ENCODE data around the gene ALOX15B. TPM values are rescaled to one million over a fixed set of nuclear protein-coding genes. Genes with fewer than 3 reads are reported as not detected.

Gene ALOX15B
- total and polyA plus RNA-seq, 3 experiments from 2014 or later, result not detected

GRCh38 chr17:8047769-8048110 lies 8.9 kb downstream of the ALOX15B start:
- no peaks in the 10 kb centered on the region for H3K36me3 ChIP-seq (ENCODE audit: insufficient read depth, low read length)
- ChIA-PET POLR2A (no interaction called here), CTCF (interaction anchor here (0.8 to 1.8 kb wide), 2 partner anchors 9 to 13 kb away, joined by 3 to 10 read pairs; no protein-coding TSS in a partner anchor)
- Mint-ChIP-seq H3K4me3 (no peak overlapping the region), H3K9me3 (no peaks in the 10 kb centered on the region), H3K36me3 (no peaks in the 10 kb centered on the region), H3K4me1 (no peaks in the 10 kb centered on the region), H3K27ac (no peak overlapping the region), H3K27me3 (peaks cover 6 to 9% of the 10 kb centered on the region in 2 donors)
- H3K4me3 ChIP-seq (ENCODE audit: low read length), result no peak overlapping the region
- no peaks in the 10 kb centered on the region for H3K9me3 ChIP-seq (ENCODE audit: low read length)
- no peaks in the 10 kb centered on the region for H3K27me3 ChIP-seq (ENCODE audit: insufficient read depth, low read length, poor library complexity, severe bottlenecking)
- no peak overlapping the region for H3K27ac ChIP-seq (ENCODE audit: low read depth, low read length)
- no peaks in the 10 kb centered on the region for H3K4me1 ChIP-seq (ENCODE audit: insufficient read depth, low read length)
- DNase-seq, result no peak

- DNase-seq, result no peak
- no peaks in the 10 kb centered on the region for H3K4me1 ChIP-seq (ENCODE audit: insufficient read depth, low read length)
- peak overlapping the region in 1 of 8 donors; percentile 76 for H3K27ac Mint-ChIP-seq
- no peaks in the 10 kb centered on the region for H3K9me3 ChIP-seq (ENCODE audit: low read length)
- no peaks in the 10 kb centered on the region for H3K36me3 ChIP-seq (ENCODE audit: insufficient read depth, low read length)
- no peak overlapping the region for H3K4me3 ChIP-seq (ENCODE audit: low read length)
- no peak overlapping the region for H3K27ac ChIP-seq (ENCODE audit: low read depth, low read length)
- no peaks in the 10 kb centered on the region for H3K27me3 ChIP-seq (ENCODE audit: insufficient read depth, low read length, poor library complexity, severe bottlenecking)
- H3K27me3 Mint-ChIP-seq, result peaks cover 6 to 9% of the 10 kb centered on the region in 2 donors
- H3K9me3 Mint-ChIP-seq, result no peaks in the 10 kb centered on the region
- no peaks in the 10 kb centered on the region for H3K4me1 Mint-ChIP-seq
- no peak overlapping the region for H3K4me3 Mint-ChIP-seq
- POLR2A ChIA-PET, result no interaction called here
- CTCF ChIA-PET, result interaction anchor here (1.8 kb wide), 1 partner anchor 9 kb away, joined by 10 read pairs; no protein-coding TSS in a partner anchor
- H3K36me3 Mint-ChIP-seq, result no peaks in the 10 kb centered on the region
Measured at GRCh38 chr17:8048236-8048635, 9.4 kb downstream of the ALOX15B start.

- no peak overlapping the region for H3K27ac ChIP-seq (ENCODE audit: low read depth, low read length)
- H3K4me1 Mint-ChIP-seq, result no peaks in the 10 kb centered on the region
- H3K9me3 Mint-ChIP-seq, result no peaks in the 10 kb centered on the region
- H3K9me3 ChIP-seq (ENCODE audit: low read length), result no peaks in the 10 kb centered on the region
- H3K27ac Mint-ChIP-seq, result peak overlapping the region in 1 of 8 donors; percentile 76
- no peaks in the 10 kb centered on the region for H3K27me3 ChIP-seq (ENCODE audit: insufficient read depth, low read length, poor library complexity, severe bottlenecking)
- H3K36me3 ChIP-seq (ENCODE audit: insufficient read depth, low read length), result no peaks in the 10 kb centered on the region
- no peak for DNase-seq
- H3K27me3 Mint-ChIP-seq, result peaks cover 6 to 9% of the 10 kb centered on the region in 2 donors
- H3K4me1 ChIP-seq (ENCODE audit: insufficient read depth, low read length), result no peaks in the 10 kb centered on the region
- H3K4me3 Mint-ChIP-seq, result no peak overlapping the region
- no peak overlapping the region for H3K4me3 ChIP-seq (ENCODE audit: low read length)
- POLR2A ChIA-PET, result no interaction called here
- CTCF ChIA-PET, result no interaction called here
- no peaks in the 10 kb centered on the region for H3K36me3 Mint-ChIP-seq
Measured at GRCh38 chr17:8048736-8049135, 9.9 kb downstream of the ALOX15B start.

GRCh38 chr17:8051831-8052230 lies 13.0 kb downstream of the ALOX15B start:
- ChIA-PET POLR2A (interaction anchor here (0.7 kb wide), 1 partner anchor 36 kb away, joined by 4 read pairs; no protein-coding TSS in a partner anchor), CTCF (no interaction called here)
- Mint-ChIP-seq H3K27ac (no peak overlapping the region), H3K36me3 (no peaks in the 10 kb centered on the region), H3K9me3 (no peaks in the 10 kb centered on the region), H3K4me1 (peaks cover 7 to 14% (median 14%) of the 10 kb centered on the region in 3 donors), H3K4me3 (no peak overlapping the region), H3K27me3 (peaks cover 0 to 3% of the 10 kb centered on the region in 2 donors)
- no peaks in the 10 kb centered on the region for H3K9me3 ChIP-seq (ENCODE audit: low read length)
- H3K36me3 ChIP-seq (ENCODE audit: insufficient read depth, low read length), result no peaks in the 10 kb centered on the region
- H3K4me3 ChIP-seq (ENCODE audit: low read length), result no peak overlapping the region
- no peaks in the 10 kb centered on the region for H3K27me3 ChIP-seq (ENCODE audit: insufficient read depth, low read length, poor library complexity, severe bottlenecking)
- H3K27ac ChIP-seq (ENCODE audit: low read depth, low read length), result no peak overlapping the region
- DNase-seq, result peak in 1 of 5 donors; percentile 14
- H3K4me1 ChIP-seq (ENCODE audit: insufficient read depth, low read length), result peaks cover 5% of the 10 kb centered on the region

GRCh38 chr17:8052256-8053252 lies 13.7 kb downstream of the ALOX15B start:
- H3K27ac Mint-ChIP-seq, result no peak overlapping the region
- peaks cover 10 to 20% (median 18%) of the 10 kb centered on the region in 3 donors for H3K4me1 Mint-ChIP-seq
- no peaks in the 10 kb centered on the region for H3K36me3 Mint-ChIP-seq
- peaks cover 0 to 5% of the 10 kb centered on the region in 2 donors for H3K27me3 Mint-ChIP-seq
- H3K4me1 ChIP-seq (ENCODE audit: insufficient read depth, low read length), result peaks cover 8% of the 10 kb centered on the region
- no peak overlapping the region for H3K4me3 ChIP-seq (ENCODE audit: low read length)
- no peaks in the 10 kb centered on the region for H3K9me3 Mint-ChIP-seq
- ChIA-PET POLR2A (no interaction called here), CTCF (no interaction called here)
- no peak overlapping the region for H3K27ac ChIP-seq (ENCODE audit: low read depth, low read length)
- no peaks in the 10 kb centered on the region for H3K36me3 ChIP-seq (ENCODE audit: insufficient read depth, low read length)
- no peaks in the 10 kb centered on the region for H3K27me3 ChIP-seq (ENCODE audit: insufficient read depth, low read length, poor library complexity, severe bottlenecking)
- no peak overlapping the region for H3K4me3 Mint-ChIP-seq
- H3K9me3 ChIP-seq (ENCODE audit: low read length), result no peaks in the 10 kb centered on the region
- DNase-seq, result peak in 1 of 5 donors; percentile 9

GRCh38 chr17:8053600-8053999 lies 14.7 kb downstream of the ALOX15B start:
- ChIA-PET POLR2A (no interaction called here), CTCF (no interaction called here)
- no peaks in the 10 kb centered on the region for H3K9me3 ChIP-seq (ENCODE audit: low read length)
- H3K4me1 Mint-ChIP-seq, result peaks cover 12 to 22% (median 19%) of the 10 kb centered on the region in 3 donors
- no peaks in the 10 kb centered on the region for H3K36me3 Mint-ChIP-seq
- no peak overlapping the region for H3K4me3 ChIP-seq (ENCODE audit: low read length)
- no peaks in the 10 kb centered on the region for H3K9me3 Mint-ChIP-seq
- no peak overlapping the region for H3K27ac Mint-ChIP-seq
- H3K4me1 ChIP-seq (ENCODE audit: insufficient read depth, low read length), result peaks cover 9% of the 10 kb centered on the region
- no peak overlapping the region for H3K27ac ChIP-seq (ENCODE audit: low read depth, low read length)
- no peaks in the 10 kb centered on the region for H3K36me3 ChIP-seq (ENCODE audit: insufficient read depth, low read length)
- DNase-seq, result peak in 1 of 5 donors; percentile 26
- H3K27me3 Mint-ChIP-seq, result peaks cover 0 to 9% of the 10 kb centered on the region in 2 donors
- H3K4me3 Mint-ChIP-seq, result no peak overlapping the region
- H3K27me3 ChIP-seq (ENCODE audit: insufficient read depth, low read length, poor library complexity, severe bottlenecking), result peaks cover under 1% of the 10 kb centered on the region

GRCh38 chr17:8055851-8056231 lies 17.0 kb downstream of the ALOX15B start:
- peak in 1 of 5 donors; percentile 26 for DNase-seq
- Histone ChIP-seq H3K4me3 (ENCODE audit: low read length) (no peak overlapping the region), H3K9me3 (ENCODE audit: low read length) (no peaks in the 10 kb centered on the region), H3K27ac (ENCODE audit: low read depth, low read length) (no peak overlapping the region), H3K4me1 (ENCODE audit: insufficient read depth, low read length) (peaks cover 9% of the 10 kb centered on the region), H3K36me3 (ENCODE audit: insufficient read depth, low read length) (no peaks in the 10 kb centered on the region), H3K27me3 (ENCODE audit: insufficient read depth, low read length, poor library complexity, severe bottlenecking) (peaks cover 14% of the 10 kb centered on the region)
- H3K27ac Mint-ChIP-seq, result peak overlapping the region in 1 of 8 donors; percentile 38
- CTCF ChIA-PET, result interaction anchor here (0.9 to 3.7 kb wide), 9 partner anchors 9 to 245 kb away, joined by 3 to 26 read pairs (median 7); no protein-coding TSS in a partner anchor
- H3K27me3 Mint-ChIP-seq, result peaks cover 15 to 31% of the 10 kb centered on the region in 2 donors
- H3K9me3 Mint-ChIP-seq, result no peaks in the 10 kb centered on the region
- peaks cover 12 to 22% (median 19%) of the 10 kb centered on the region in 3 donors for H3K4me1 Mint-ChIP-seq
- POLR2A ChIA-PET, result no interaction called here
- H3K4me3 Mint-ChIP-seq, result no peak overlapping the region
- no peaks in the 10 kb centered on the region for H3K36me3 Mint-ChIP-seq
